CD4-positive, alpha-beta T cell treated with Interleukin-15 for 4 hours (primary cell): ENCODE data around the gene JAKMIP2.
A peak's percentile ranks its signal among the peaks of the same experiment; 100 is the strongest.
"Not testable (repeated sequence)": the region's sequence is repeated elsewhere in the genome, so short reads cannot be mapped to it uniquely, and the experiment has no call there.

ENCODE experiments used
- DNase-seq: peaks from one replicate; pipeline ENCODE4 v3.0.0-alpha.2; 2020; ENCODE audit warnings: low spot score

The JAKMIP2 gene

DNA sequence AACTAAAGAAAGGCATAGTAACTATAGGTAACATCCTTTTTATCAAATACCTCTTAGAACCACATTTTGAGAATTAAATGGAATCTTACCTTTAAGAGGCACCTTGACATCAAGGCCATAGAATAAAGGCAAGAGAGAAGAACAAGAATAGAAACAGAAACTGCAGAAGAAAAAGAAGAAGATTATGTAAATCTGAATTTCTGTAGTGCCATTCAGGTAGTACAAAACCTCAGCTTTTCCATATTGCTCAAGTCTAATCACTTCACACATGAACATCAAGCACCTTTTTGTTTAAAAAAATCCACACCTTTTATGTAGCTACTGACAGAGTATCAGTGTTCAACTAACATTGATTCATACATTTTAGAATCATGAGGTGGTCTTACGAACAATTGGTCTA lies 180.9 kb downstream of the JAKMIP2 start:
- no peak for DNase-seq

DNA sequence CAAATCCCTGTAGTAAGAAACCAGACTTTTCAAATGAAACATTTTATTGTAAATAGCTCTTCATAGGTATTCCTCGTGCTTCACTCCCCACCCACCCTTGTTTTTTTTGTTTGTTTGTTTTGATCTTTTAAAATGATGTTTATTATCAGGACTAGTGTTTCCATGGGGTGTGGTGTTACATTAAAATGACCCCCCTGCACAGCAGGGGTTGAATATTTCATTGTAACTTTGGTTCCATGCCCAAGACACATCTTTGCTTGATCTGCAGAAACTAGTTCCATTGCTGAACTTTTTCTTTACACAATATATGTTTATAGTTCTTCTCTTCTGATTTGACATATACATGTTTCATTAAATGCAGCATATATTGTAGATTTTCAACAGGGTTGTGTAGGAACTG lies 191.4 kb downstream of the JAKMIP2 start:
- DNase-seq, result no peak

DNA sequence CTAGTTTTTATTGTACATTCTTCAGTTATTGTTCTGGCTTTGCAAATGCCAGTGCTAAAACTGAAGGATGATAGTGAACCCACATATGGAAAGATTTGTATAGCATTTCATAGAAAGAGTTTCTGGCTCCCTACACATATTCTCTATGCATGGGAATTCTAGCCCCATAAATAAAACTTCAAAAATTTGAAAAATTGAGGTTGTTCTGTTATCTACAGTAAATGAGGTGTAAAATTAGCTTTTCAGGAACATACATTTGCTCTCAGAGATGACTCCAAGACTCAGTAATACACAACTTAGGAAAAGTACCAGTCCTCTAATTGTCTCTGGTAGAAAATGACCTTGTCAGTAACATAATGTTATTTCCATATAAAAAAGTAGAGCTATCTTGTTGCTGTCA lies 192.4 kb downstream of the JAKMIP2 start:
- no peak for DNase-seq

DNA sequence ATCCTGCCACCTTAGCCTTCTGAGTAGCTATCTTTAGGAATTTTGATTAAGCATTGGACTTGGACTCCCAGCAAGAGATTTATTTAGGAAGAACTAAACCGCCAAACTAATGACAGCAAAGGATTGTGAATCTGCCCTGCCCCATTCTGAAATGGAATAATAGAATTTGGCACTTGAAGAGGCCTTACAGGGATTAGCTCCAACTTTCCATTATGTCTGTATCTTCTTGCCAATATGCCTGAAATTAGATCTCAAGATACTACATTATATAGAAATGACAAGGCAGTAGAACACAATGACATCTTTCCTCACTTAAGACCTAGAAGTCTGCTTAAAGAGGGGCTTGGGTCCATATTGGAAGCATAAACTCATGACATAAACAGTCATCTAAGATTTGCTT lies 195.7 kb downstream of the JAKMIP2 start:
- no peak for DNase-seq

DNA sequence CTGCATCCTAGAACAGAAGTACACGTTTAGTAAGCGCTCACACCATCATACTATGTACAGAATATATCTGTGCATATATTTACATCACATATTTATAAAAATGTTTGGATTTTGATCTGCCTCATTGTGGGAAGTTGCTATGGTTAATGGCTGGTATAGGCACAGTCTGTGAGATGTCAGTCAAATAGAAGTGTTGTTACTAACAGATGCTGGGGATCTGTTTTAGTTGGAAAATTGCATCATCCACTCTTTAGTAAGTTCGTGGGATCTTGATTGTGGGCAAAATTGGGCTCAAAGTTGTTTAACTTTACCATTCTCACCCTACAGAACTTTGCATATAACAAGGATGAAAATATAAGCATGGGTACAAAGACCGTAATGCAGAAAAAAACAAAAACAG lies 196.3 kb downstream of the JAKMIP2 start:
- DNase-seq, result no peak

DNA sequence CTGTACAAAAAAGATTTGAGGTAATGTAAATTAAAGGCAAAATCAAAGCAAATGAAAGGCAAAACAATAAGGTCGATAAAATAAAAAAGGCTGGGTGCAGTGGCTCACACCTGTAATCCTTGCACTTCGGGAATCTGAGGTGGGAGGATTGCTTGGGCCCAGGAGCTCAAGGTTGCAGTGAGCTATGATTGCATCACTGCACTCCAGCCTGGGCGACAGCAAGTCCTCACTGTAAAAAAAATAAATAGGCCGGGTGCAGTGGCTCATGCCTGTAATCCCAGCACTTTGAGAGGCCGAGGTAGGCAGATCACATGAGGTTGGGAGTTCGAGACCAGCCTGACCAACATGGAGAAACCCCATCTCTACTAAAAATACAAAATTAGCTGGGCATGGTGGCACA lies 200.3 kb downstream of the JAKMIP2 start:
- not testable (repeated sequence) for DNase-seq

DNA sequence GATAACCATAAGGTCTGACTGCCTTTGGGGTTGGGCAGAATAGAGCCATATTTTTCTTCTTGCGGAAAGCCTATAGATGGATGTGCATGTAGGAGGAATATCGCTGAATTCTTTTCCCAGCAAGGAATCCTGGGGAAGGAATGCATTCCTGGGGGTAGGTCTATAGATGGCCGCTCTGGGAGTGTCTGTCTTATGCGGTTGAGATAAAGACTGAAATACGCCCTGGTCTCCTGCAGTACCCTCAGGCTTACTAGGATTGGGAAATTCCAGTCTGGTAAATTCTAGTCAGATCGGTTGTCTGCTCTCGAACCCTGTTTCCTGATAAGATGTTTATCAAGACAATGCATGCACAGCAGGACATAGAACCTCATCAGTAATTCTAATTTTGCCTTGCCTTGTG lies 202.1 kb downstream of the JAKMIP2 start:
- DNase-seq, result not testable (repeated sequence)

DNA sequence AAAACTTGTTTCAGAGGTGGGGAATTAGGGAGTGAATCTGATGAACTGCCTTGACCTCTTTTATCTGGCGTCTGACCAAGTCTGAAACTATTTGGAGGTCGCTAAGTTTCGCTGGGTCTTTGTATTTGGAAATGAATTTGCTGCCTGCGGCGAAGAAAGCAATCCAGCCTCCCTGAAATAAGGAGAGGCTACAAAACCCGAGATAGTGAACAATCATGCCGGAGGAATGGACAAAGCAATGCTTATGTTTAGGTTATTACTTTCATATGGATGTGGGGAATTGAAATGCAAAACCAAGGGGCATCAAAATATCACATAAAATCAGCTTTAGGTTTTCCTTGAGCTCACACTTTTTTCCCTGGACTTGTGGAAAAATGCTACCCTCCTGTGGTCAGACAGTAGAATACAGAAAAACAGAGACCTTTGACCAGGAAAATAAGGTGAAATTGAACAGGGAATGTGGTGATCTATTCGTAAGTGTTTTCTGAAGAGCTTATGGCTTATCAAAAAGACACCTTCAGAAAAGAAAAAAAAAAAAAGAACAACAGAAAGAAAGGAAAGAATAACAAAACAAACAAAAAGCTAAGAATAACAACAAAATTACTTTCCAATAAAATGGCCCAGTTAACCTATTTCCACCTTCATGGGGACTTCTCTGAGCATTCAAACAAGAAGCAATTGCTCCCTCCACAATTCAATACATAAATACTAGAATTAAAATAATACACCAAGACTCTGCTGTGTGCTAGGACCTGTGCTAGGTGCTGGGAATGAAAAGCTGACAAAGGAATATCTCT lies 204.1 kb downstream of the JAKMIP2 start:
- no peak for DNase-seq

DNA sequence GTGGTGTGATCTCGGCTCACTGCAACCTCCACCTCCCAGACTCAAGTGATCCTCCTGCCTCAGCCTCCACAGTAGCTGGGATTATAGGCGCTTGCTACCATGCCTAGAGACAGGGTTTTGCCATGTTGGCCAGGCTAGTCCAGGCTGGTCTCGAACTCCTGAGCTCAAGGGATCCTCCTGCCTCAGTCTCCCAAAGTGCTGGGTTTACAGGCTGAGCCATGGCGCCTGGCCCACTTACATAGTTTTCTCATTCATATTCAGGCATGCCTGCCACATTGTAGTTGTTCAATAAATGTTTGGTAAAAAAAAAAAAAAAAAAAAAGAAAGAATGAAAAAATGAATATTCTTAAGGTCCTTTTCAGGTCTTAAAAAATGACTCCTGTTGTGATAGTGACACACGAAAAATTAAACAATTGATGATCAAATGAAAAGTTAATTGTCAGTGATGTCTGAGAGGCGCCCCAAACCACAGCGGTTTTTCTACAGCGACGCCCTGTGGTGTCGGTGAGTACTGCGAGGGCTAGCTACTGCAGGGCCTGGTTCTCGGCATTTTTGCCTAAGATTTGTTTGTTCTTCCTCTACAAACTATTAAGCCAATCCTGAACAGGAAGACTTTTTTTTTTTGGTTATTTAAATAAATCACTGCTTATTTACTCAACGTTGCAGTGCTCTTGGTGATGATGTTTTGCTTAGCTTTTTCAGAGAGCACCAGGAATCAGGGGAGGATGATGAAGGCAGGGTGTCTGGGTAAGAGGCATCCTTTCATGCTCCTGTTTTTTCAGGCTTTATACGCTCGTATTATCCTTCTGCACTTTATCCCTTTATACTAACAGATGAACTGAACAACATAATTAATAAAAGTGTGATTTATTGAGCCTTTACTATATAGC lies 205.6 kb downstream of the JAKMIP2 start:
- DNase-seq, result peak; percentile 17

DNA sequence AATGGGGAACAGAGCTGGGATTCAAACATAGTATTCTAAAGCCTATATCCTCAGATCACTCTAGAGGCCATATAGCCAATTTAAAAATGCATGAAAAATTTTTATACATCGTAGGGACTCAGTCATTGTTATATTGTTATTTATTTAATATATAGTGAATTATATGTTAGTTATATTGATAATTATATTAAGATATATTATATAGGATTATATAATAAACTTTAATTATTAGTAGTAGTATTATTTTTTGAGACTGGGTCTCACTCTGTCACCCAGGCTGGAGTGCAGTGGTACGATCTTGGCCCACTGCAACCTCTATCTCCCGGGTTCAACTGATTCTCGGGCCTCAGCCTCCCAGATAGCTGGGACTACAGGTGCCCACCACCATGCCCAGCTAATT lies 206.9 kb downstream of the JAKMIP2 start:
- DNase-seq, result no peak

DNA sequence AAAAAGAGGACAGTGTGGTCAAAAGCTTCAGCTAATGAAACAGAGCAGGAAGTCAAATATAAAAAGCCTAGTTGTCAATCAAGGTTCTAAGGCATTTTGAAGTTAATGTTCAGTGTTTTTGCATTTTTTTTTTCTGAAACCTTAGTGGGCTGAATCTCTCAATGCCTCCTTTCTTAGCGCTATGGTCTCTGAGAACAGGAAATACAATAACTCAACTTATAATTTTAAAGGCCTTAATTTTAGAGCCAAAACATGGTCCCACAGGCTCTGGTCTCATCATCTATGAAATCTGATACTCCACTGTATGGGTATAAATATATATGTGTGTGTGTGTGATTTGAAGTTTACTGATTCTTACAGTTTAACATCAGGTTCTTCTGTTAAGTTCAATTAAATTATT lies 209.3 kb downstream of the JAKMIP2 start:
- DNase-seq, result no peak

DNA sequence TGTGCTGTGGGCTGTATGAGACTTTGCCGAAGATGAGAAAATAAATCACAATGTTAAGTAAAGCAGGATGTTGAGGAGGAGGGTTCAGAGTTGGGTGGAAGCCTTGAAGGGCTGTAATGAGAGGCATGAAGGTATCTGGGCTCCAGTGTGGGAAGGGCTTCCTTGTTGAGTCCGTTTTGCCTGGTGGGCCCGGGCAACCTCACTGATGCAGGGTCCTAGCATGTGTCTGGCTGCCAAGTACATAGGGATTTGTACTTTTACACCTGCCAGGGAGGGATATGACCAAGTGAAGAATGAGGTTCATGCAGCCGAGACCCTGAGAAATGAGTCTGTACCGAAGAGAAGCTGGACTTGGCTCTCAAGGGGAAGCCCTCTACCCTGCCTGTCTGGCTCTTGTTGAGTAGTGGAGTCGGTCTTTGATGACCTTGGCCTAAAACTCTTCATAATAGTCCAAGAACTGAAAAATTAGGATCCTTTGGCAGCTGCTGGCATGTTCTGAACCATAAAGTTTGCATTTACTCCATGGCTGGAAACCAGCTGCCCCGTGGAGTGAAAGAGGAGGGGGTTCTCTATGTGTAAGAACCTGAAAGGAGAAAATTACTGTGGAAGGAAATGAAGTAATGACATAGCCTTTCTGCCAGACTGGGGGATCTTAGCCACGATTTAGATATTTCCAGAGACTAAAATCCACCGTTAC lies 213.7 kb downstream of the JAKMIP2 start:
- no peak for DNase-seq

DNA sequence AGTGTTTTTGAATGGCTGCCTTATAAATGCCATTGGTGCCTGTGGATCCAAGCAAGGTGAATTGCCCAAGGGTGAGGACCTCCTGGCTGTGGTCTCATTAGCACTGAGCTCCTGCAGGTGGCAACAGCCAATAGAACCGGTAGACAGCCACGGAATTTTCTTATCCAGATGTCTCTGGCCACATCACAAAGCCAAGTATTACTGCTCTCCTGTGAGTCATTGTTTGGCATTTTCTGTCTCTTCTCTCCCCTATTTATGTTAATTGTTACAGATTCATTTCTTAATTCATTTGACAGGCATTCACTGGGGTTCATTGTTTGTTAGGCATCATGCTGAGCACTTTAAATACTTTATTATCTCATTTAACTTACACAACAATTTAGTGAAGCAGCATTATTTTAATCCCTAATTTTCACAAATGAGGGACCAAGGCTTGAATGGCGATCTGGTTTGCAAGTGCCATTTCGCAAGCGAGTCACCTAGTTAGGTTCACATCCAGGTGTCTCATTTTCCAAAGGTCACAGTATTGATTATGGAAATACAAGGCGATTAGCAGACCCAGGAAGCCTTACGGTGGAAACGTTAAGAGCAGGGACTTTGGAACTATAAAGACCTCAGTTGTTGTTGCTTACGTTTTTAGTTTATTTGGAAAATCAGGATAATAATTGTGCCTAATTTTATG lies 214.5 kb downstream of the JAKMIP2 start:
- DNase-seq, result no peak

DNA sequence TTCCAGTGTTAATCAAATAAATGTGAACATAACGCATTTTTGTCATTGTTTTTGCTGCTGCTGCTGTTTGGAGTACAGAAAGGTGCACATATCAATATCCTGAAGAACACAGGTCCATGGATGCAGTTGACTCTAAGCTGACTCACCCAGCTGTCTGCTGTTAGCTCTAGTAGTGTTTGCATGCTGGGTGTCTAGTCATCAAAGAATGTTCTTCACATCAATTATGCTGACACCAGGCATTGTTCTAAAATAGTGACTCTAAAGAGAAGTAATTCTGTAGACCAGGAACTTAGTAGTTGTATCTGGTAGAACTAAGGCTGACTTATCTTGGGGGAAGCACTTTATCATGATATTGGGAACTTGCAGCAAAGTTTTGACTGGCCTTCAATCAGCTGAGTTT lies 217.0 kb downstream of the JAKMIP2 start:
- DNase-seq, result no peak

DNA sequence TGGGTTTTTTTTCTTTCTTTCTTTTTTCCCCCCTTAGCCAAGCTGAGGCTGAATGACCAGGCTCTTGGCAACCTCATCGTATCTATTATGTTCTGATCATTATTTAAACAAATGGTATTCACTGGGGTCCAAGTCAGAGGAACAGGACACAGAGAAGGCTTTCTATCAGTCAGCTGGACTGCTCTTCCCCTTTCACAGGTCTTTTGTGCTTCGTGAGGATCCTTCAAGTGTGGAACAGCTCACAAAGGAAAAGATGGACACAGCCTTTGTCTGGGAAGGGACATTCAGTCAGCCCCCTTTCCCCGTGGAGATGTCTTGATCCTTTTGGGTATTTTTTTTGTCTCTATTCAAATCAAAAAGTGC lies 218.4 kb downstream of the JAKMIP2 start:
- DNase-seq, result no peak

DNA sequence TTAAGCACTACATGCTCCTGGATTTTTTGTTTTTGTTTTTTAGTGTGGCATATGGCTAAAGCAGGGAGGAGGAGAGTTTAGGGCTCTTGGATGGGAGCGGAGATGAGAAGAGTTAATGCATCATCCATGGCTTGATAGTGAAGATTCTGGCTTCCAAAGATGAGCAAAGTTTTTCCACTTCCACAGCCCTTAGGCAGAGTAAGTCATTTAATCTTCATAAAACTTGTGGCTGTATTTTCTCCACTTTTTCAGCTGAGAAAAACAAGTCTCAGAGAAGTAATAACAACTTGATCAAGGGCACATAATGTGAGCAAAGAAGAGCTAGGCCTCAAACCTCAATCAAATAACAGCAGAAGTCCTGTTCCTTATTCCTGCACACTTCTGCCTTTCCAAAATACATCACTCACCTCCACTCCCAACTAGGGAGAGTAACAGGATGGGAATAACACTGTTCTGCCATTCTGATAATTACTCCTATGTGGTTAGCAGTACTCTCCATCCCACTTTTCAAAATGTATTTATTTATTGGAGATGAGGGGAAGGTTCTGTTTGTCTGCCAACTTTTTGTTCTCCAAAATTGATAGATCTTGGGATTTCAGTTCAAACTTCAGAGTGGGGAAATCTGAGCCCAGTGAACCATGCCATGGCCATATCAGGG lies 218.9 kb downstream of the JAKMIP2 start:
- no peak for DNase-seq

DNA sequence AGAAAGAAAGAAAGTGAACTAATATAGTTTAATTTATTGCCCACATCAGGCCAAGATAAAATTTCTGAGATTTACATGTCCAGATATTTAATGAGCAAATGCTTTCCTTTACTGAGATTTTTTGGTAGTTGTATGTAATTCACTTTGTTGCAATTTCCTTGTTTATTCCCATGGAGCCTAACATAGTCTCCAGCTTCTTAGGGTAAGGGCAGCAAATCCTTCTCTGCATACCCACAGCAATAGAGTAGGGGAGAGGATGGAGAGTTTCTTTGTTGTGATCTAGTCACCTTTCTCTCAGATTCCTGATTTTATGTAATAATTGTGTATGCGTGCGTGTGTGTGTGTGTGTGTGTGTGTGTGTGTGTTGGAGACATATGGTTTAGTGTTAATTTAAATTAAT lies 221.1 kb downstream of the JAKMIP2 start:
- no peak for DNase-seq

DNA sequence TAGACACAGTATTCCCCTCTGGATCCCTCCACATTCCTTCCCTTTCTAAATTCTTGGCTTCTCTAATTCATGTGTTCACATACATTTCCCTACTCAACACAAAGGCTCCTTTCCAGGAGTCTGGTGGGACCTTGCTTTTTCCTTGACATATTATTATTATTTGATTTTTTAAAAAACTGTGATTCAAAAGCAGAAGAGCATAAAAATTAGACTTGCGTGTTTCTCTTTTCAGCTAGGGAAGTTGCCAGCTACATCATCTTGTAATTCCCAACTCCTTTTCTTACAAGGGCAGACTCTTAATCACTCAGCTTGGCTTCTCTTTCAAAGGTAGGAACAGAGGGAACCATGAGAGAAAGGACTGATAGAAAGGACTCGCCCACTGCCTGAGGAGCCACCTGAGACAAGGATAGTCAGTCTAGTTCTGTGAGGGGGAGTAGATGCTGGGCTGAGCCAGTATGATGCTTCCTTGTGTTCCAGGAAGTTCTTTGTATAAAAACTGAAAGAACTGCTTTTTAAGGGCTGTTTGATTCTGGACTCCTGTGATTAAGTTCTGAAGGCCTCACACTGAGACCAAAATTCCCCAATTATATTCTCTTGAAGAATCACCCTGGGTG lies 221.7 kb downstream of the JAKMIP2 start:
- DNase-seq, result no peak

DNA sequence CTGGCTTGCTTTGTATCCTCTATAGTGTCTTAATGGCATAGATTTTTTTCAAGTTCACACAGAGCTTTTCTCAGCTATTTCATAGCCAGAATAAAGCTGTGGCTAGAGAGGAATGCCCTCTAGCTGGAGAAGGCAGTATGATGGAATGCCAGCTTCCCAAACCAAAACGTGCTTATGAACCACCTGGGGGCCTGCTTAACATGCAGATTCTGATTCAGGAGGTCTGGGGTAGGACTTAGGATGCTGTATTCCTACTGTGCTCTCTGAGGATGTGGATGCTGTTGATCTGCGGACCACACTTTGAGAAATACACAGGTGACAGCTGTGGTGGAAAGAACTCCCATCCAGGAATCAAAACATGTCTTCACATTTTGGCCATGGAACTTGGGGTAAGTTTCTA lies 222.8 kb downstream of the JAKMIP2 start:
- no peak for DNase-seq

DNA sequence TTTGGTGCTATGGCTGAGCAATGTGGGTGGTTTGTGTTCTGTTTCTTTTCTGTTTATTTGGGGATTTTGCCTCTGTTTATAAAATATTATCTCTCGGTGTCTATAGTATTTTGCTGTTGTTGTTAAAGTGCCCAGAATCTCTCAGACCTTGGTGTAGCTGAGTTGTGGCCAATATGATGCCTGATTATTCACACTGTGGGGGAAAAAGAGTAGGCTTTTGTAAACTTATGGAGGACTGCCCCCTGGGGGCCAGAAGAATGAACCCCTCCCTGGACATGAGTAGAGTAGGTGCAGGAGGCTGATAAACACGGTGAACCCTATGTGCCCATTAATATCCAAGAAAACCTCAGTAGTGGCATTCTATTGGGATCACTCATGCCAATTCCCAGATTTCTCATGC lies 223.7 kb downstream of the JAKMIP2 start:
- no peak for DNase-seq
